GM23338 (cell line): Measurements from ENCODE around the gene HIPK1. TPM values are rescaled to one million over a fixed set of nuclear protein-coding genes. Genes with fewer than 3 reads are reported as not detected.

Experiments used
- ATAC-seq: fragments of 200-7000 bp; cut with Tn5 transposase; 3 replicates; pipeline ENCODE4 v1.9.1; 2020
- DNase-seq: peaks from one replicate; pipeline ENCODE4 v3.0.0-alpha.2; 2015; ENCODE audit warnings: low spot score
- H2AFZ ChIP-seq: fragments of 200-600 bp; sonication (generic); 2 replicates; pipeline ENCODE4 v1.8.0; 2016; ENCODE audit warnings: antibody characterized with exemption, mild to moderate bottlenecking, moderate library complexity
- H3F3A ChIP-seq: fragments of 200-600 bp; sonication (generic); replicated peaks from 2 replicates; pipeline ENCODE4 v1.8.0; 2017; ENCODE audit warnings: antibody characterized with exemption, mixed run types, low read depth
- H3K27ac ChIP-seq: fragments of 200-600 bp; sonication (generic); 2 replicates; pipeline ENCODE4 v1.6.1; 2016; ENCODE audit warnings: low read depth
- H3K27me3 ChIP-seq: fragments of 200-600 bp; sonication (generic); 2 replicates; pipeline ENCODE4 v1.8.0; 2016; ENCODE audit warnings: mild to moderate bottlenecking, mixed run types, moderate library complexity; ENCODE audit not compliant: insufficient read depth
- H3K36me3 ChIP-seq: fragments of 200-600 bp; sonication (generic); 2 replicates; pipeline ENCODE4 v1.8.0; 2016; ENCODE audit warnings: mild to moderate bottlenecking; ENCODE audit not compliant: insufficient read depth
- H3K4me1 ChIP-seq: fragments of 200-600 bp; sonication (generic); 2 replicates; pipeline ENCODE4 v1.8.0; 2016; ENCODE audit warnings: mild to moderate bottlenecking, moderate library complexity; ENCODE audit not compliant: insufficient read depth
- H3K4me2 ChIP-seq: fragments of 200-600 bp; sonication (generic); 2 replicates; pipeline ENCODE4 v1.7.1; 2017; ENCODE audit warnings: mixed run types
- H3K4me3 ChIP-seq: fragments of 200-600 bp; sonication (generic); 2 replicates; pipeline ENCODE4 v1.6.1; 2016; ENCODE audit warnings: mixed run types
- H3K79me2 ChIP-seq: fragments of 200-600 bp; sonication (generic); replicated peaks from 2 replicates; pipeline ENCODE4 v1.8.0; 2017; ENCODE audit warnings: mild to moderate bottlenecking; ENCODE audit not compliant: insufficient read depth
- H3K9me2 ChIP-seq: fragments of 200-600 bp; sonication (generic); 2 replicates; pipeline ENCODE4 v1.8.0; 2017; ENCODE audit not compliant: insufficient read depth
- H4K20me1 ChIP-seq: fragments of 200-600 bp; sonication (generic); replicated peaks from 2 replicates; pipeline ENCODE4 v1.8.0; 2017; ENCODE audit warnings: mild to moderate bottlenecking; ENCODE audit not compliant: insufficient read depth
- H3K27ac Mint-ChIP-seq: 2 replicates; pipeline ENCODE4 v1.8.0; 2020; ENCODE audit warnings: inconsistent platforms, mild to moderate bottlenecking, moderate library complexity, mixed read lengths
- H3K27me3 Mint-ChIP-seq: 3 replicates; pipeline ENCODE4 v1.8.0; 2022; ENCODE audit warnings: low read depth, mild to moderate bottlenecking, moderate library complexity, mixed read lengths, inconsistent platforms; ENCODE audit not compliant: insufficient read depth, poor library complexity
- H3K36me3 Mint-ChIP-seq: 3 replicates; pipeline ENCODE4 v1.8.0; 2021; ENCODE audit warnings: low read depth, mild to moderate bottlenecking, inconsistent platforms, moderate library complexity, mixed read lengths
- H3K4me1 Mint-ChIP-seq: 3 replicates; pipeline ENCODE4 v1.8.0; 2020; ENCODE audit warnings: mild to moderate bottlenecking, inconsistent platforms, mixed read lengths
- H3K4me3 Mint-ChIP-seq: 3 replicates; pipeline ENCODE4 v1.8.0; 2021; ENCODE audit warnings: moderate library complexity, mild to moderate bottlenecking, inconsistent platforms, mixed read lengths
- H3K9me3 Mint-ChIP-seq: 3 replicates; pipeline ENCODE4 v1.8.0; 2020; ENCODE audit warnings: moderate library complexity, mild to moderate bottlenecking, inconsistent platforms, mixed read lengths
- CREB1 ChIP-seq: fragments of 250-450 bp; sonication (Bioruptor Pico); IDR thresholded peaks from 2 replicates; pipeline ENCODE4 v1.5.0; 2020; ENCODE audit warnings: low read depth, mild to moderate bottlenecking, moderate library complexity
- CTCF ChIP-seq, 2 experiments: fragments of 200-600 bp in 1 of 2; sonication (generic) in 1 of 2; conservative IDR thresholded peaks; 2 replicates each; pipeline versions ENCODE4 v1.5.1 to v1.6.1; 2016 to 2017; ENCODE audit warnings: antibody characterized with exemption in 2 of 2, low read depth in 2 of 2, mild to moderate bottlenecking in 2 of 2, moderate library complexity in 1 of 2
- ETS1 ChIP-seq: IDR thresholded peaks from 2 replicates; pipeline ENCODE4 v1.6.1; 2016; ENCODE audit warnings: antibody characterized with exemption
- EZH2 ChIP-seq: fragments of 200-600 bp; sonication (generic); IDR thresholded peaks from one replicate; pipeline ENCODE4 v1.8.0; 2017; ENCODE audit warnings: antibody characterized with exemption, mild to moderate bottlenecking, low read depth; ENCODE audit not compliant: unreplicated experiment
- EZH2phosphoT487 ChIP-seq: fragments of 200-600 bp; sonication (generic); IDR thresholded peaks from one replicate; pipeline ENCODE4 v1.8.1; 2018; ENCODE audit warnings: antibody characterized with exemption; ENCODE audit not compliant: unreplicated experiment
- JUNB ChIP-seq: IDR thresholded peaks from one replicate; pipeline ENCODE4 v1.6.1; 2016; ENCODE audit warnings: antibody characterized with exemption; ENCODE audit not compliant: unreplicated experiment
- NANOG ChIP-seq: IDR thresholded peaks from 2 replicates; pipeline ENCODE4 v1.6.1; 2016; ENCODE audit warnings: antibody characterized with exemption, borderline replicate concordance
- POLR2AphosphoS5 ChIP-seq: IDR thresholded peaks from 2 replicates; pipeline ENCODE4 v1.6.1; 2016; ENCODE audit warnings: antibody characterized with exemption, low read depth
- REST ChIP-seq: IDR thresholded peaks from one replicate; pipeline ENCODE4 v1.6.1; 2018; ENCODE audit warnings: antibody characterized with exemption; ENCODE audit not compliant: unreplicated experiment
- STAT1 ChIP-seq: IDR thresholded peaks from one replicate; pipeline ENCODE4 v1.6.1; 2016; ENCODE audit warnings: antibody characterized with exemption; ENCODE audit not compliant: unreplicated experiment
- ZNF114 ChIP-seq: fragments of 250-450 bp; sonication (Bioruptor Pico); IDR thresholded peaks from 2 replicates; pipeline ENCODE4 v1.5.0; 2020; ENCODE audit warnings: mild to moderate bottlenecking, moderate library complexity
- ZNF331 ChIP-seq: fragments of 250-450 bp; sonication (Bioruptor Pico); IDR thresholded peaks from 2 replicates; pipeline ENCODE4 v1.5.0; 2020; ENCODE audit warnings: low read depth, mild to moderate bottlenecking, moderate library complexity
- polyA plus RNA-seq: library from polyadenylated mRNA; unstranded; fragments of >200 nt; fragmentation: Nextera tagmentation; extraction: Ambion mirVana; gene quantifications from 2 replicates; pipeline ENCODE4 v1.2.1, GENCODE V29; 2016
- total RNA-seq: library from RNA; depleted of rRNA; stranded (reverse); fragments of >200 nt; shearing (Covaris generic); gene quantifications from 2 replicates; pipeline ENCODE4 v1.2.3, GENCODE V29; 2014

Gene HIPK1
- total and polyA plus RNA-seq, 2 experiments from 2014 or later: 14.3 to 47.5 TPM

- TF ChIP-seq REST: no peak
Measured at GRCh38 chr1:113935176-113935575, 6.1 kb downstream of the HIPK1 start (continued).

GRCh38 chr1:113935970-113936369, 6.8 kb downstream of the HIPK1 start:
- peaks cover 21% of the 10 kb centered on the region for H3K4me1 Mint-ChIP-seq
- H4K20me1 ChIP-seq: peaks cover 28% of the 10 kb centered on the region
- H3K9me3 Mint-ChIP-seq: no peaks in the 10 kb centered on the region
- H3K27ac Mint-ChIP-seq: no peak overlapping the region
- H3K27me3 Mint-ChIP-seq: no peaks in the 10 kb centered on the region
- H3K9me2 ChIP-seq: no peaks in the 10 kb centered on the region
- no peak overlapping the region for H3K4me3 Mint-ChIP-seq
- H3K4me2 ChIP-seq: no peak overlapping the region
- H3K4me3 ChIP-seq: no peak overlapping the region
- no peak for ATAC-seq
- H3K4me1 ChIP-seq: peaks cover 21% of the 10 kb centered on the region
- peak overlapping the region; percentile 12; the same call in 1 of the 2 replicates for H3K27ac ChIP-seq
- no peaks in the 10 kb centered on the region for H3F3A ChIP-seq
- peaks cover 91% of the 10 kb centered on the region for H3K79me2 ChIP-seq
- no peak overlapping the region for H2AFZ ChIP-seq
- peaks cover 8% of the 10 kb centered on the region for H3K36me3 Mint-ChIP-seq
- no peaks in the 10 kb centered on the region for H3K27me3 ChIP-seq
- H3K36me3 ChIP-seq: no peaks in the 10 kb centered on the region
- DNase-seq: no peak
- TF ChIP-seq CREB1 (CRISPR knock-in tag): no peak
- TF ChIP-seq POLR2AphosphoS5: no peak
- TF ChIP-seq JUNB: no peak
- no peak for TF ChIP-seq EZH2phosphoT487
- TF ChIP-seq REST: no peak
- no peak for TF ChIP-seq CTCF (conservative IDR thresholded peaks at IDR 0.05; ENCODE audit: low read depth in 2 of 2)
- no peak for TF ChIP-seq STAT1
- no peak for TF ChIP-seq EZH2
- TF ChIP-seq ETS1: no peak
- no peak for TF ChIP-seq ZNF331 (CRISPR knock-in tag)
- TF ChIP-seq ZNF114 (CRISPR knock-in tag): no peak
- TF ChIP-seq NANOG: no peak
